Iris pigment epithelial cell (primary cell): ENCODE data around the gene RNF166.

Experiments
- DNase-seq: peaks from one replicate; pipeline ENCODE4 v3.0.0-alpha.2; 2011; ENCODE audit warnings: low read depth

RNF166 gene

GRCh38 chr16:88692861-88693260, 13.3 kb downstream of the RNF166 start:
- DNase-seq, result no peak

GRCh38 chr16:88691924-88692560, 14.2 kb downstream of the RNF166 start:
- DNase-seq, result no peak

GRCh38 chr16:88691129-88691813, 14.9 kb downstream of the RNF166 start:
- no peak for DNase-seq

- DNase-seq, result no peak
These were observed 15.7 kb downstream of the RNF166 start for GRCh38 chr16:88690341-88691128.

GRCh38 chr16:88688013-88688778, 18.0 kb downstream of the RNF166 start:
- DNase-seq, result no peak

GRCh38 chr16:88687676-88688012, 18.6 kb downstream of the RNF166 start:
- no peak for DNase-seq

- no peak for DNase-seq
These were observed 19.0 kb downstream of the RNF166 start for GRCh38 chr16:88687254-88687576.

GRCh38 chr16:88686439-88687253, 19.6 kb downstream of the RNF166 start, which contains the start of gene SNAI3:
SNAI3 (minus strand) TSS chr16:88686507; CDS start chr16:88686406, 101 bp downstream.
- peak; percentile 54 for DNase-seq

- DNase-seq, result no peak
These were observed 20.2 kb downstream of the RNF166 start for GRCh38 chr16:88686062-88686438.

GRCh38 chr16:88685156-88686061, 20.8 kb downstream of the RNF166 start:
- peak; percentile 66 for DNase-seq

GRCh38 chr16:88684569-88685155, 21.5 kb downstream of the RNF166 start:
- no peak for DNase-seq

- DNase-seq, result no peak
These were observed 24.3 kb downstream of the RNF166 start for GRCh38 chr16:88681709-88682451.

GRCh38 chr16:88681084-88681680, 25.0 kb downstream of the RNF166 start:
- no peak for DNase-seq

GRCh38 chr16:88680554-88681083, 25.6 kb downstream of the RNF166 start:
- DNase-seq, result no peak

GRCh38 chr16:88678224-88678979, 27.8 kb downstream of the RNF166 start:
- no peak for DNase-seq

GRCh38 chr16:88677721-88678120, 28.5 kb downstream of the RNF166 start:
- no peak for DNase-seq

- DNase-seq, result no peak
These were observed 29.5 kb downstream of the RNF166 start for GRCh38 chr16:88676502-88677242.
